Regular cardiac myocyte (primary cell): ENCODE measurements around the gene LY6G6D. TPM values are rescaled to one million over a fixed set of nuclear protein-coding genes. Genes with fewer than 3 reads are reported as not detected.

Source experiments
- total RNA-seq: library from RNA; depleted of rRNA; stranded (reverse); fragments of >200 nt; gene quantifications from 2 replicates; pipeline ENCODE4 v1.2.3, GENCODE V29; 2014

Gene LY6G6D
- total RNA-seq, 1 donor from 2014 or later = not detected

Other genes with a start within 250 kb of the LY6G6D start
- 9.0 and 20.7 TPM in 2 replicates for gene MICB, start 217.2 kb upstream of the LY6G6D start, total RNA-seq
- not detected in 2 replicates for gene MCCD1, start 186.4 kb upstream of the LY6G6D start, total RNA-seq
- 156 and 555 TPM in 2 replicates for gene DDX39B, start 173.3 kb upstream of the LY6G6D start, total RNA-seq
- 1.2 and 5.1 TPM in 2 replicates for gene ATP6V1G2, start 168.7 kb upstream of the LY6G6D start, total RNA-seq
- 19.7 and 32.7 TPM in 2 replicates for gene NFKBIL1, start 167.7 kb upstream of the LY6G6D start, total RNA-seq
- gene LTA, start 143.1 kb upstream of the LY6G6D start, total RNA-seq = not detected in 2 replicates
- gene TNF, start 139.8 kb upstream of the LY6G6D start, total RNA-seq = not detected in 2 replicates
- gene LTB, start 132.9 kb upstream of the LY6G6D start, total RNA-seq = 0.28 TPM in 1 of 2 replicates, not detected in the other
- not detected in 2 replicates for gene LST1, start 129.1 kb upstream of the LY6G6D start, total RNA-seq
- gene NCR3, start 122.3 kb upstream of the LY6G6D start, total RNA-seq = not detected in 2 replicates
- not detected in 2 replicates for gene AIF1, start 100.1 kb upstream of the LY6G6D start, total RNA-seq
- gene PRRC2A, start 94.6 kb upstream of the LY6G6D start, total RNA-seq = 19.7 and 31.1 TPM in 2 replicates
- 90.5 and 111 TPM in 2 replicates for gene BAG6, start 62.7 kb upstream of the LY6G6D start, total RNA-seq
- 0.28 and 1.2 TPM in 2 replicates for gene APOM, start 59.5 kb upstream of the LY6G6D start, total RNA-seq
- 21.9 and 23.4 TPM in 2 replicates for gene C6orf47, start 54.6 kb upstream of the LY6G6D start, total RNA-seq
- gene GPANK1, start 50.4 kb upstream of the LY6G6D start, total RNA-seq = 14.1 and 22.2 TPM in 2 replicates
- gene CSNK2B, start 49.3 kb upstream of the LY6G6D start, total RNA-seq = 93.0 and 140 TPM in 2 replicates
- 2.0 and 2.3 TPM in 2 replicates for gene LY6G5B, start 45.4 kb upstream of the LY6G6D start, total RNA-seq
- 0.38 and 1.7 TPM in 2 replicates for gene LY6G5C, start 34.3 kb upstream of the LY6G6D start, total RNA-seq
- gene ABHD16A, start 12.0 kb upstream of the LY6G6D start, total RNA-seq = 47.1 and 56.7 TPM in 2 replicates
- not detected in 2 replicates for gene LY6G6F, start 8.5 kb upstream of the LY6G6D start, total RNA-seq
- gene LY6G6C, start 6.4 kb downstream of the LY6G6D start, total RNA-seq = under 0.01 TPM in 1 of 2 replicates, not detected in the other
- 0.28 TPM in 1 of 2 replicates, not detected in the other for gene MPIG6B, start 8.0 kb downstream of the LY6G6D start, total RNA-seq
- 58.1 and 70.5 TPM in 2 replicates for gene DDAH2, start 14.0 kb downstream of the LY6G6D start, total RNA-seq
- gene CLIC1, start 21.2 kb downstream of the LY6G6D start, total RNA-seq = 711 and 1,283 TPM in 2 replicates
- 4.4 and 5.4 TPM in 2 replicates for gene MSH5, start 24.7 kb downstream of the LY6G6D start, total RNA-seq
- gene SAPCD1, start 47.3 kb downstream of the LY6G6D start, total RNA-seq = 0.19 and 0.85 TPM in 2 replicates
- gene VWA7, start 62.0 kb downstream of the LY6G6D start, total RNA-seq = under 0.01 TPM in 1 of 2 replicates, not detected in the other
- 32.4 and 91.3 TPM in 2 replicates for gene VARS1, start 80.4 kb downstream of the LY6G6D start, total RNA-seq
- gene LSM2, start 91.6 kb downstream of the LY6G6D start, total RNA-seq = 18.0 and 46.2 TPM in 2 replicates
- 1.3 and 2.8 TPM in 2 replicates for gene HSPA1L, start 99.9 kb downstream of the LY6G6D start, total RNA-seq
- gene HSPA1A, start 100.2 kb downstream of the LY6G6D start, total RNA-seq = 87.9 and 192 TPM in 2 replicates
- 119 and 235 TPM in 2 replicates for gene HSPA1B, start 112.4 kb downstream of the LY6G6D start, total RNA-seq
- gene NEU1, start 147.5 kb downstream of the LY6G6D start, total RNA-seq = 51.4 and 93.9 TPM in 2 replicates
- gene SLC44A4, start 163.6 kb downstream of the LY6G6D start, total RNA-seq = not detected in 2 replicates
- gene EHMT2, start 182.3 kb downstream of the LY6G6D start, total RNA-seq = 50.2 and 55.2 TPM in 2 replicates
- 4.2 and 4.6 TPM in 2 replicates for gene ZBTB12, start 186.7 kb downstream of the LY6G6D start, total RNA-seq
- gene C2, start 212.4 kb downstream of the LY6G6D start, total RNA-seq = 0.38 and 6.8 TPM in 2 replicates
- 5.8 and 65.1 TPM in 2 replicates for gene CFB, start 230.7 kb downstream of the LY6G6D start, total RNA-seq
- gene NELFE, start 243.6 kb downstream of the LY6G6D start, total RNA-seq = 79.5 and 180 TPM in 2 replicates
- gene SKIC2, start 243.8 kb downstream of the LY6G6D start, total RNA-seq = 70.5 and 74.2 TPM in 2 replicates